ENCODE data around the gene KRTAP5-10.

- TF ChIP-seq CTCF (IDR thresholded peaks at IDR 0.05) (no peak), EZH2 (IDR thresholded peaks at IDR 0.05) (no peak), EZH2phosphoT487 (IDR thresholded peaks at IDR 0.05) (no peak)
Observed at GRCh38 chr11:71525188-71525937, 40.0 kb upstream of the KRTAP5-10 start.
